Measurements from ENCODE around the gene MSRB2. TPM values are rescaled to one million over a fixed set of nuclear protein-coding genes. Genes with fewer than 3 reads are reported as not detected.

The MSRB2 gene
- total RNA-seq, 1 experiment from 2014 or later: 19.0 TPM

GRCh38 chr10:23147035-23147434 is 51.7 kb downstream of the MSRB2 start:
- BruUV-seq (replicated peaks): no TSS peak
- no peaks in the 10 kb centered on the region for H3K36me3 Mint-ChIP-seq (ENCODE audit: insufficient read depth, unreplicated experiment)
- DNase-seq (ENCODE audit: unreplicated experiment): no peak
- no peaks in the 10 kb centered on the region for H3K9me3 Mint-ChIP-seq (ENCODE audit: unreplicated experiment)
- H3K27ac Mint-ChIP-seq (ENCODE audit: low read depth, unreplicated experiment): no peak overlapping the region
- TF ChIP-seq CTCF (IDR thresholded peaks at IDR 0.05; ENCODE audit: unreplicated experiment): no peak
- H3K4me1 Mint-ChIP-seq (ENCODE audit: insufficient read depth, unreplicated experiment): no peaks in the 10 kb centered on the region
- CTCF ChIA-PET: interaction anchor here (0.6 to 1.5 kb wide), 4 partner anchors 9 to 555 kb away, joined by 3 to 10 read pairs (median 4); no protein-coding TSS in a partner anchor
- POLR2A ChIA-PET: no interaction called here
- H3K4me3 Mint-ChIP-seq (ENCODE audit: unreplicated experiment): no peak overlapping the region
- H3K27me3 Mint-ChIP-seq (ENCODE audit: insufficient read depth, unreplicated experiment): no peaks in the 10 kb centered on the region
- intact Hi-C loops (cut with micrococcal nuclease): no loop called here

DNA sequence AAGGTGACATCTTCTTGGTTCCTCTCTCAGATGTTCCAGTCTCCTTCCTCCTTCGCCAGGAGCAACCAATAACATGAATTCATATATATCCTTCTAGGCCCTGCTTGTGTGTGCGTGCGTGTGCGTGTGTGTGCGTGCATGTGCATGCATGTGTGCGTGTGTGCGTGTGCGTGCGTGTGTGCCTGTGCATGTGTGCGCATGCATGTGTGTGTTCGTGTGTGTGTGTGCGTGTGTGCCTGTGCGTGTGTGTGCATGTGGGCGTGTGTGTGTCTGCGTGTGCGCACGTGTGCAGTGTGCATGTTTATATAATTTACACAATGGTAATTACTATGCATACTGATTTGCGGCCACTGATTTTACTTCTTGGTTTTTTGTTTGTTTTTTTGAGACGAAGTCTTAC is 52.8 kb downstream of the MSRB2 start:
- Mint-ChIP-seq H3K27me3 (ENCODE audit: insufficient read depth, unreplicated experiment) (no peaks in the 10 kb centered on the region), H3K4me3 (ENCODE audit: unreplicated experiment) (no peak overlapping the region), H3K36me3 (ENCODE audit: insufficient read depth, unreplicated experiment) (no peaks in the 10 kb centered on the region), H3K27ac (ENCODE audit: low read depth, unreplicated experiment) (no peak overlapping the region), H3K4me1 (ENCODE audit: insufficient read depth, unreplicated experiment) (no peaks in the 10 kb centered on the region), H3K9me3 (ENCODE audit: unreplicated experiment) (no peaks in the 10 kb centered on the region)
- CTCF ChIA-PET: interaction anchor here (0.6 kb wide), 1 partner anchor 48 kb away, joined by 3 read pairs; no protein-coding TSS in a partner anchor
- TF ChIP-seq CTCF (IDR thresholded peaks at IDR 0.05; ENCODE audit: unreplicated experiment): no peak
- intact Hi-C loops (cut with micrococcal nuclease): no loop called here
- no peak for DNase-seq (ENCODE audit: unreplicated experiment)
- POLR2A ChIA-PET: no interaction called here
- BruUV-seq (replicated peaks): no TSS peak

- BruUV-seq (replicated peaks): no TSS peak
- Mint-ChIP-seq H3K36me3 (ENCODE audit: insufficient read depth, unreplicated experiment) (no peaks in the 10 kb centered on the region), H3K4me1 (ENCODE audit: insufficient read depth, unreplicated experiment) (peaks cover 3% of the 10 kb centered on the region), H3K27me3 (ENCODE audit: insufficient read depth, unreplicated experiment) (no peaks in the 10 kb centered on the region), H3K9me3 (ENCODE audit: unreplicated experiment) (no peaks in the 10 kb centered on the region), H3K4me3 (ENCODE audit: unreplicated experiment) (no peak overlapping the region), H3K27ac (ENCODE audit: low read depth, unreplicated experiment) (no peak overlapping the region)
- DNase-seq (ENCODE audit: unreplicated experiment): no peak
- intact Hi-C loops (cut with micrococcal nuclease): loop anchor here (10.0 kb wide), 1 partner anchor 1405 kb away; no protein-coding TSS in a partner anchor
- ChIA-PET CTCF (interaction anchor here (1.0 to 1.5 kb wide), 3 partner anchors 8 to 380 kb away, joined by 3 to 8 read pairs (median 3); no protein-coding TSS in a partner anchor), POLR2A (no interaction called here)
- TF ChIP-seq CTCF (IDR thresholded peaks at IDR 0.05; ENCODE audit: unreplicated experiment): no peak
Observed at GRCh38 chr10:23150091-23150490, 54.7 kb downstream of the MSRB2 start.

DNA sequence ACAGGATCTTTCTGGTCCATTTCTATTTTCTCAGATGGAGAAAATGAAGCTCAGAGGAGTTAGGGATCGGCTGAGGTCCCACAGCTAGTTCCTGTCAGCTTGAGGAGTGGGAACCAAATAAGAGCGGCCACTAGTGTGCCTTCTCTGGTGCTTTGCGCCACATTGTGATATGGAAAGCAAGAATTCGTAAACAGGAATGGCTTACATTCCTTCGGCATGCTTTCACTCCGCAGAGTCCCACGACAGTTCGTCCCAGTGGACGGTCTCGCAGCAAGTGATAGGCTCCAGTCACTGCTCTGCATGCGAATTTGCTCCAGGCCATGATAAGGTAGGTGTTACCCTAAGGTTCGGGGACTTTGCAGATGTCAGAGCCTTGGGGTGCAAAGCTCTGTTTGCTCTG is 55.2 kb downstream of the MSRB2 start:
- no peaks in the 10 kb centered on the region for H3K36me3 Mint-ChIP-seq (ENCODE audit: insufficient read depth, unreplicated experiment)
- no peak overlapping the region for H3K27ac Mint-ChIP-seq (ENCODE audit: low read depth, unreplicated experiment)
- DNase-seq (ENCODE audit: unreplicated experiment): no peak
- CTCF ChIA-PET: interaction anchor here (1.0 kb wide), 2 partner anchors 11 to 380 kb away, joined by 3 read pairs; no protein-coding TSS in a partner anchor
- no peak overlapping the region for H3K4me3 Mint-ChIP-seq (ENCODE audit: unreplicated experiment)
- BruUV-seq (replicated peaks): no TSS peak
- peaks cover 2% of the 10 kb centered on the region for H3K27me3 Mint-ChIP-seq (ENCODE audit: insufficient read depth, unreplicated experiment)
- POLR2A ChIA-PET: no interaction called here
- intact Hi-C loops (cut with micrococcal nuclease): loop anchor here (10.0 kb wide), 1 partner anchor 1404 kb away; no protein-coding TSS in a partner anchor
- H3K9me3 Mint-ChIP-seq (ENCODE audit: unreplicated experiment): no peaks in the 10 kb centered on the region
- H3K4me1 Mint-ChIP-seq (ENCODE audit: insufficient read depth, unreplicated experiment): peaks cover 5% of the 10 kb centered on the region
- no peak for TF ChIP-seq CTCF (IDR thresholded peaks at IDR 0.05; ENCODE audit: unreplicated experiment)

All from MCF 10A (cell line).